ENCODE results near the gene NCSTN.

DNA sequence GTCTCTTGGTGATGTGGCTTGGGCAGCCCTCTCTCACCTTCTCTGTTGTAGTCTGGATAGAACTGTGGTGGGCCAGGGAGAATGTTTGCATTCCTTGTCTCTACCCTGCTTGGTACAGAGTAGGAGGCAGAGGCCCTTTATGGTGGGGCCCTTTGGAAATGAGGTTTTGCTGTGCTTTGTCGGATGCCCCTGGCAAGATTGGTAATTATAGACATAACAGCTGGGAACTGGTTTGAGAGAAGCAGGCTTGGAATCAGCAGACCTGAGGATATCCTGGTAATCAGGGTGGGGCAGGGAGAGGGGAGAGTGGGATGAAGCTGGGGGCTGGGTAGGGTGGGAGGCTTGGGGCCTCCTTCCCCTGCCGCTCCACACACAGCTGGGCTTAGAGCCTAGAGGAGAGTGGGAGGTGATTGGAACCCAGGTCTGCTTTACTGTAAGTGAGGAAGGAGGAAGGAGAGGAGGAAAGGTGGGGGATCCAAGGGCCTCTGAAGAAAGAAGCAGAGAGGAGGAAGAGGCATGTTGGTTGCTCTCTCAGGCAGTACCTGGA is 62.2 kb downstream of the NCSTN start:
- TF ChIP-seq YY1 (IDR thresholded peaks at IDR 0.05; ENCODE audit: low read depth) (no peak), NFIC (IDR thresholded peaks at IDR 0.05) (no peak), CEBPB (IDR thresholded peaks at IDR 0.05) (no peak), REST (IDR thresholded peaks at IDR 0.05; ENCODE audit: low read depth) (no peak), TAF1 (IDR thresholded peaks at IDR 0.05; ENCODE audit: low read depth) (no peak), TEAD4 (IDR thresholded peaks at IDR 0.05) (no peak), FOXM1 (IDR thresholded peaks at IDR 0.05; ENCODE audit: borderline replicate concordance, low read depth) (no peak), EP300 (IDR thresholded peaks at IDR 0.05; ENCODE audit: borderline replicate concordance) (no peak), USF1 (IDR thresholded peaks at IDR 0.05) (no peak), ZBTB7A (IDR thresholded peaks at IDR 0.05; ENCODE audit: low read depth) (no peak), CREB1 (IDR thresholded peaks at IDR 0.05; ENCODE audit: low read depth) (no peak), RAD21 (IDR thresholded peaks at IDR 0.05; ENCODE audit: low read depth) (no peak), EGR1 (IDR thresholded peaks at IDR 0.05) (no peak)
- TF ChIP-seq, protein P1, sequence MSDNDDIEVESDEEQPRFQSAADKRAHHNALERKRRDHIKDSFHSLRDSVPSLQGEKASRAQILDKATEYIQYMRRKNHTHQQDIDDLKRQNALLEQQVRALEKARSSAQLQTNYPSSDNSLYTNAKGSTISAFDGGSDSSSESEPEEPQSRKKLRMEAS (IDR thresholded peaks at IDR 0.05), result no peak
